CD14-positive monocyte (primary cell): ENCODE data around the gene SOWAHC. TPM values are rescaled to one million over a fixed set of nuclear protein-coding genes. Genes with fewer than 3 reads are reported as not detected.
A peak's percentile ranks its signal among the peaks of the same experiment; 100 is the strongest.
"Not testable (repeated sequence)": the region's sequence is repeated elsewhere in the genome, so short reads cannot be mapped to it uniquely, and the experiment has no call there.

Source experiments
- DNase-seq, 3 donors: peaks; one replicate each; pipeline ENCODE4 v3.0.0-alpha.2; 2011 to 2022
- H2AFZ ChIP-seq: 2 replicates; pipeline ENCODE4 v1.6.0; 2012; ENCODE audit warnings: mild to moderate bottlenecking, low read depth, low read length, inconsistent platforms; ENCODE audit not compliant: insufficient read depth, poor library complexity, severe bottlenecking
- H3K27ac ChIP-seq, 2 donors: 1 replicate in 1 of 2; 2 replicates in 1 of 2; pipeline ENCODE4 v1.5.1; 2012 to 2013; ENCODE audit warnings: low read length in 2 of 2, control low read depth in 1 of 2, inconsistent platforms in 1 of 2, low read depth in 1 of 2, mild to moderate bottlenecking in 1 of 2
- H3K27me3 ChIP-seq, 2 donors: one replicate each; pipeline versions ENCODE4 v1.6.0 to v1.6.1; 2011 to 2013; ENCODE audit warnings: low read length in 2 of 2; ENCODE audit not compliant: control insufficient read depth in 2 of 2, insufficient read depth in 2 of 2
- H3K36me3 ChIP-seq, 2 donors: replicated peaks in 1 of 2; 1 replicate in 1 of 2; 2 replicates in 1 of 2; pipeline versions ENCODE4 v1.5.1 to v1.6.1; 2012 to 2013; ENCODE audit warnings: low read length in 2 of 2, control low read depth in 1 of 2, inconsistent platforms in 1 of 2, mild to moderate bottlenecking in 1 of 2; ENCODE audit not compliant: insufficient read depth in 2 of 2, control insufficient read depth in 1 of 2
- H3K4me1 ChIP-seq, 2 donors: 1 replicate in 1 of 2; 2 replicates in 1 of 2; pipeline versions ENCODE4 v1.5.1 to v1.6.1; 2012 to 2013; ENCODE audit warnings: low read length in 2 of 2, control low read depth in 1 of 2, inconsistent platforms in 1 of 2, mild to moderate bottlenecking in 1 of 2, moderate library complexity in 1 of 2; ENCODE audit not compliant: insufficient read depth in 2 of 2, control insufficient read depth in 1 of 2
- H3K4me2 ChIP-seq: replicated peaks from 2 replicates; pipeline ENCODE3; 2012; ENCODE audit warnings: low read length, moderate library complexity, mild to moderate bottlenecking; ENCODE audit not compliant: poor library complexity, severe bottlenecking; ENCODE audit errors: extremely low read depth
- H3K4me3 ChIP-seq, 3 experiments: fragments of 200-600 bp in 1 of 3; sonication (generic) in 1 of 3; replicated peaks in 1 of 3; 1 replicate in 2 of 3; 2 replicates in 1 of 3; pipeline ENCODE4 v1.5.1; 2011 to 2013; ENCODE audit warnings: low read length in 3 of 3, mild to moderate bottlenecking in 3 of 3, control low read depth in 2 of 3, low read depth in 2 of 3, inconsistent platforms in 1 of 3, moderate library complexity in 1 of 3
- H3K79me2 ChIP-seq: 2 replicates; pipeline ENCODE4 v1.6.0; 2012; ENCODE audit warnings: mild to moderate bottlenecking, control low read depth, inconsistent platforms, low read length, moderate library complexity; ENCODE audit not compliant: insufficient read depth
- H3K9ac ChIP-seq: 2 replicates; pipeline ENCODE4 v1.6.0; 2017; ENCODE audit warnings: low read length, mild to moderate bottlenecking; ENCODE audit not compliant: insufficient read depth, poor library complexity, severe bottlenecking
- H3K9me3 ChIP-seq, 2 donors: replicated peaks in 1 of 2; 1 replicate in 1 of 2; 2 replicates in 1 of 2; pipeline versions ENCODE4 v1.5.1 to v1.6.1; 2012 to 2013; ENCODE audit warnings: low read length in 2 of 2, control low read depth in 1 of 2; ENCODE audit not compliant: control insufficient read depth in 1 of 2, insufficient read depth in 1 of 2
- H4K20me1 ChIP-seq: 2 replicates; pipeline ENCODE4 v1.6.0; 2012; ENCODE audit warnings: mild to moderate bottlenecking, low read length, control low read depth, moderate library complexity; ENCODE audit not compliant: insufficient read depth
- H3K27ac Mint-ChIP-seq, 7 donors: one replicate each; pipeline ENCODE4 v1.8.0; 2020; ENCODE audit warnings: mild to moderate bottlenecking in 7 of 7, mixed read lengths in 7 of 7, moderate library complexity in 6 of 7, inconsistent platforms in 2 of 7
- H3K27me3 Mint-ChIP-seq, 3 donors: one replicate each; pipeline ENCODE4 v1.8.0; 2021 to 2022; ENCODE audit warnings: low read depth in 3 of 3, mild to moderate bottlenecking in 3 of 3, mixed read lengths in 3 of 3, moderate library complexity in 3 of 3, inconsistent platforms in 1 of 3
- H3K36me3 Mint-ChIP-seq, 2 donors: one replicate each; pipeline ENCODE4 v1.8.0; 2020; ENCODE audit warnings: mixed read lengths in 2 of 2, inconsistent platforms in 1 of 2, mild to moderate bottlenecking in 1 of 2
- H3K4me1 Mint-ChIP-seq: one replicate; pipeline ENCODE4 v1.8.0; 2020; ENCODE audit warnings: mild to moderate bottlenecking, mixed read lengths
- H3K4me3 Mint-ChIP-seq, 2 donors: one replicate each; pipeline ENCODE4 v1.8.0; 2020; ENCODE audit warnings: mild to moderate bottlenecking in 2 of 2, mixed read lengths in 2 of 2, moderate library complexity in 1 of 2
- H3K9me3 Mint-ChIP-seq, 7 donors: one replicate each; pipeline ENCODE4 v1.8.0; 2020 to 2022; ENCODE audit warnings: mixed read lengths in 7 of 7, mild to moderate bottlenecking in 6 of 7, moderate library complexity in 6 of 7, inconsistent platforms in 2 of 7
- CTCF ChIP-seq: fragments of 200-600 bp; IDR thresholded peaks from one replicate; pipeline ENCODE4 v1.8.0; 2022; ENCODE audit warnings: antibody characterized with exemption, mild to moderate bottlenecking
- WGBS: methylation state at CpG from one replicate; pipeline ENCODE4 v1.1.5; 2013; ENCODE audit warnings: missing lambda C conversion rate; ENCODE audit not compliant: insufficient coverage; 5-methylcytosine and 5-hydroxymethylcytosine counted together
- intact Hi-C, 2 donors: fragments of 100-400 bp; cut with micrococcal nuclease; formaldehyde crosslinking; loops; one replicate each; pipeline versions ENCODE4 v1.15.0 to v1.15.1; 2023
- polyA plus RNA-seq, 3 donors: library from polyadenylated mRNA; depleted of rRNA in 1 of 3; unstranded in 2 of 3; stranded (reverse) in 1 of 3; fragments of 300-500 nt in 2 of 3; fragments of >200 nt in 1 of 3; fragmentation: Illumina TruSeq in 2 of 3; gene quantifications; 1 replicate in 2 of 3; 2 replicates in 1 of 3; pipeline ENCODE4 v1.2.3, GENCODE V29; 2012 to 2021

SOWAHC gene
- polyA plus RNA-seq, 3 donors: 1.1 to 3.4 (median 2.7) TPM

- Mint-ChIP-seq H3K27me3 (no peaks in the 10 kb centered on the region), H3K4me1 (peaks cover 43% of the 10 kb centered on the region), H3K9me3 (peaks cover 0 to 7% (median 0%) of the 10 kb centered on the region in 7 donors), H3K36me3 (peaks cover 0 to 1% of the 10 kb centered on the region in 2 donors), H3K27ac (peak overlapping the region in 4 of 7 donors; percentile 54 to 99 (median 96)), H3K4me3 (no peak overlapping the region)
- Histone ChIP-seq H3K4me3 (no peak overlapping the region), H4K20me1 (no peaks in the 10 kb centered on the region), H3K79me2 (no peaks in the 10 kb centered on the region), H3K4me1 (peaks cover 36 to 37% of the 10 kb centered on the region in 2 donors), H2AFZ (no peak overlapping the region), H3K36me3 (no peaks in the 10 kb centered on the region), H3K9me3 (no peaks in the 10 kb centered on the region), H3K27ac (peak overlapping the region in 1 of 2 donors; percentile 90), H3K27me3 (no peaks in the 10 kb centered on the region), H3K9ac (no peak overlapping the region), H3K4me2 (no peak overlapping the region)
- no peak for DNase-seq
- no CpG with 5 or more reads among the region's 3 CpGs for WGBS
- TF ChIP-seq CTCF: no peak
- intact Hi-C loops: no loop called here
These were observed 24.6 kb downstream of the SOWAHC start for GRCh38 chr2:109638795-109639194.

- H3K4me2 ChIP-seq, DNase-seq, H3K4me3 ChIP-seq, H3K9me3 ChIP-seq, H3K9ac ChIP-seq, H3K36me3 ChIP-seq, H3K27ac ChIP-seq, H3K27me3 ChIP-seq, H3K79me2 ChIP-seq, H4K20me1 ChIP-seq, H3K9me3 Mint-ChIP-seq, H3K36me3 Mint-ChIP-seq, H3K27ac Mint-ChIP-seq, H3K4me3 Mint-ChIP-seq, intact Hi-C loops, H3K27me3 Mint-ChIP-seq, H2AFZ ChIP-seq: not testable (repeated sequence)
- peaks cover 45 to 46% of the 10 kb centered on the region in 2 donors for H3K4me1 ChIP-seq
- WGBS: 88% methylated on average over 4 of the region's 9 CpGs
- peaks cover 48% of the 10 kb centered on the region for H3K4me1 Mint-ChIP-seq
These were observed 25.8 kb downstream of the SOWAHC start for GRCh38 chr2:109640000-109640399.
